Measurements from ENCODE around the gene GRIP2.

The GRIP2 gene

DNA sequence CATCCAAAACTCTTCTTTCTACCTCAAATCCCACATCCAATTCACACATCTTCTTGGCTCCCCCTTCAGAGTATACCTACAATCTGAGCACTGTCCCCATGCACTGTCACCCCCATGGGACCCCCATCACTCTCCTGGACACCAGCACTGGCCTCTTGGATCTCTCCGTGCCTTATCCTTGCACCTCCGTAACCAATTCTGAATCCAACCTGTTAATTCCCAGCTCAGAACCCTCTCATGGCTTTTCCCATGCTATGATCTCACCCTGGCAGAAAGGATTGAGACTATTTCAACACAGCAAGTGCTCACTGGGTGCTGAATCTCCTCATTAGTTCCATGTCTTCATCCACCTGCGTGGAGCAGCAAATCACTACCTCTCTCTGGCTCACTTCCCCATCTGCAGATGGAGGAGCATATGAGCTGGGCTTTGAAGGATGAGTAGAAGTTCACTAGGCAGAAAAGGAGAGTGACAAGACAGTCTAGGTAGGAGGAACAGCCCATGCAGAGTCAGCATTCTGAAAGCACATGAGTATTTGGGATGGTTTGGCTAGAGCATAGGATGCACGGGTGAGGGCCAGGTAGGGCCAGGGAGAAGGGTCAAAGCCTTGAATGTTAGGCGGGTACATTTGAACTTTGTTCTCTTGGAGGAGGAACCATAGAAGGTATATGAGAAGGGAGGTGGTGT lies 89.1 kb downstream of the GRIP2 start:
- H3K4me2 ChIP-seq (ENCODE audit: low read depth, low read length): no peak overlapping the region
- H2AFZ ChIP-seq (ENCODE audit: low read length): no peak overlapping the region
- H3K27ac ChIP-seq (ENCODE audit: low read length): no peak overlapping the region
- H3K9me3 ChIP-seq (replicated peaks; ENCODE audit: insufficient read depth, low read length): no peaks in the 10 kb centered on the region
- H3K27me3 ChIP-seq (replicated peaks; ENCODE audit: insufficient read depth, low read length): no peaks in the 10 kb centered on the region
- DNase-seq: no peak
- no peak overlapping the region for H3K4me3 ChIP-seq (ENCODE audit: low read length)
- H3K9me2 ChIP-seq (replicated peaks; ENCODE audit: insufficient read depth, low read length): no peaks in the 10 kb centered on the region
- H3K4me1 ChIP-seq (ENCODE audit: low read length): no peaks in the 10 kb centered on the region
- no peak overlapping the region for H3K9ac ChIP-seq (ENCODE audit: low read length)
- no peaks in the 10 kb centered on the region for H3F3A ChIP-seq (ENCODE audit: insufficient read depth, low read length)
- TF ChIP-seq EZH2 (optimal IDR thresholded peaks at IDR 0.05; ENCODE audit: low read depth, low read length) (no peak), EZH2phosphoT487 (IDR thresholded peaks at IDR 0.05; ENCODE audit: low read length) (no peak)
- TF ChIP-seq, protein P1, sequence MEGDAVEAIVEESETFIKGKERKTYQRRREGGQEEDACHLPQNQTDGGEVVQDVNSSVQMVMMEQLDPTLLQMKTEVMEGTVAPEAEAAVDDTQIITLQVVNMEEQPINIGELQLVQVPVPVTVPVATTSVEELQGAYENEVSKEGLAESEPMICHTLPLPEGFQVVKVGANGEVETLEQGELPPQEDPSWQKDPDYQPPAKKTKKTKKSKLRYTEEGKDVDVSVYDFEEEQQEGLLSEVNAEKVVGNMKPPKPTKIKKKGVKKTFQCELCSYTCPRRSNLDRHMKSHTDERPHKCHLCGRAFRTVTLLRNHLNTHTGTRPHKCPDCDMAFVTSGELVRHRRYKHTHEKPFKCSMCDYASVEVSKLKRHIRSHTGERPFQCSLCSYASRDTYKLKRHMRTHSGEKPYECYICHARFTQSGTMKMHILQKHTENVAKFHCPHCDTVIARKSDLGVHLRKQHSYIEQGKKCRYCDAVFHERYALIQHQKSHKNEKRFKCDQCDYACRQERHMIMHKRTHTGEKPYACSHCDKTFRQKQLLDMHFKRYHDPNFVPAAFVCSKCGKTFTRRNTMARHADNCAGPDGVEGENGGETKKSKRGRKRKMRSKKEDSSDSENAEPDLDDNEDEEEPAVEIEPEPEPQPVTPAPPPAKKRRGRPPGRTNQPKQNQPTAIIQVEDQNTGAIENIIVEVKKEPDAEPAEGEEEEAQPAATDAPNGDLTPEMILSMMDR (IDR thresholded peaks at IDR 0.05; ENCODE audit: low read length): no peak
- no peaks in the 10 kb centered on the region for H3K36me3 ChIP-seq (replicated peaks; ENCODE audit: insufficient read depth, low read length)
- H3K79me2 ChIP-seq (ENCODE audit: low read length): no peaks in the 10 kb centered on the region
- H4K20me1 ChIP-seq (ENCODE audit: insufficient read depth, low read length): no peaks in the 10 kb centered on the region

DNA sequence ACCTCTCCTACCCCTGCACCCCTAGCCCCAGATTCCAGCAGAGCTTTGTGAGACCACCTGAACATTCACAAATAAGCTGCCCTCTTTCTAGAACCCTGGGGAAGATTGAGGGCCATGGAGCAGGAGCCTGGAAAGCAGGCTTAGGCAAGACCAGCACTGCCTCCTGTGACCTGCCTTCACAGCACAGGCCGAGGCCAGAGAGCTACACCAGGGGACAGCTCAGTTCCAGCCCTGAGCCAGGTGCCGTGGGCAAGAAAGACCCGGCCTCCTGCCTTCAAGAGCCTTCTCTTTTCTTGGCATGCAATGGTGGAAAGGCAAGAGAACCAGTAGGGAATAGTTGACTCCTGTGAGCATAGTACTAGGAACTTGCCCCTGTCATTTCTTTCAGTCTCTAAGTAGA lies 89.6 kb downstream of the GRIP2 start:
- no peaks in the 10 kb centered on the region for H3K79me2 ChIP-seq (ENCODE audit: low read length)
- no peak overlapping the region for H2AFZ ChIP-seq (ENCODE audit: low read length)
- no peak overlapping the region for H3K9ac ChIP-seq (ENCODE audit: low read length)
- H3K36me3 ChIP-seq (replicated peaks; ENCODE audit: insufficient read depth, low read length): no peaks in the 10 kb centered on the region
- TF ChIP-seq EZH2 (optimal IDR thresholded peaks at IDR 0.05; ENCODE audit: low read depth, low read length) (no peak), EZH2phosphoT487 (IDR thresholded peaks at IDR 0.05; ENCODE audit: low read length) (no peak)
- TF ChIP-seq, protein P1 (IDR thresholded peaks at IDR 0.05; ENCODE audit: low read length): no peak
- no peaks in the 10 kb centered on the region for H3K9me3 ChIP-seq (replicated peaks; ENCODE audit: insufficient read depth, low read length)
- H3K4me1 ChIP-seq (ENCODE audit: low read length): no peaks in the 10 kb centered on the region
- H3K27ac ChIP-seq (ENCODE audit: low read length): no peak overlapping the region
- H3K9me2 ChIP-seq (replicated peaks; ENCODE audit: insufficient read depth, low read length): no peaks in the 10 kb centered on the region
- H3K27me3 ChIP-seq (replicated peaks; ENCODE audit: insufficient read depth, low read length): no peaks in the 10 kb centered on the region
- no peaks in the 10 kb centered on the region for H4K20me1 ChIP-seq (ENCODE audit: insufficient read depth, low read length)
- no peak overlapping the region for H3K4me2 ChIP-seq (ENCODE audit: low read depth, low read length)
- DNase-seq: no peak
- no peak overlapping the region for H3K4me3 ChIP-seq (ENCODE audit: low read length)
- no peaks in the 10 kb centered on the region for H3F3A ChIP-seq (ENCODE audit: insufficient read depth, low read length)

DNA sequence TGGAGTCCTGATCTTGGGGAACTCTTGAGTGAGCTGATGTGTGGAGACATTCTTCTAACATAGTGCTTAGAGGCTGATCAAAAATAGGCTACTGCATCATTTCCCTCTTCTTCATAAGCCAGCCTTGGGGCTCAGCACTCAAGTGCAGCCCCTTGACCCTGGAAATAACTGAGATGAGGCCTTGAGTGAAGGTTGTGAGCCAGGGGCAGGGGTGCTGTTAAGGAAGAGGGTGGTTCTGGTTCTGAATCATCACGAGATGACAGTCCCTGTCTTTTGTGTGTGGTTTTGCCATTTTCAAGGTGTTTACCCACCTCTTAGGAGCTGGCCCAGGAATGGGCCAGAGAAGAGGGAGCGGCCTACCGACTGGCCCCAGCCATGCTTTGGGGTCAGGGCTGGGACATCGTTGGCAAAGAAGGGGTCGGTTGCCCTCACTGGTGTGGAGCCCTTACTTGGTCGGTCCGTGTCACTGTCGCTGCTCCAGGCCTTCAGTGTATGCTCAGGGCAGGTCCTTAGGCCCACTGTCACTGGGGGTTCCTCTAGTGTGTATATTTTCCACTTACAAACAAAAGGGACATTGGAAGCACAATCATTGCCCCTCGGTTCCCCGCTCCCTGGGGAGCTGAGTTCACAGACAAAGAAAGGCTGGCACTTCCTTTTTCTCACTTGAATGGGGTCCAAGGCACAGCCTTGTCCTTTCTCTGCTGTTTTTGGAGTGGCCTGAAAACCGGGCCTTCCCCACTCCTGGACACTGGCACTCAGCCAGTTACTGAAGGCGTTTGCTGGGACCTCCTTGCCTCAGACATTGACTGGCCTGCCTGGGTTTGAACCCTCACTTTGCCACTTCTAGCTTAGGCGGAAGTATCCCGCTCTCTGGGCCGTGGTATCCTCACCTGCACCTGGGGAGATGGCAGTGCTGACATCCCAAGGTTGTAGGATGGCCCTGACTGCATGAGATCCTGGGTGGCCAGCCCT lies 91.1 kb downstream of the GRIP2 start:
- DNase-seq: no peak
- Histone ChIP-seq H3K4me2 (ENCODE audit: low read depth, low read length) (no peak overlapping the region), H4K20me1 (ENCODE audit: insufficient read depth, low read length) (no peaks in the 10 kb centered on the region), H3F3A (ENCODE audit: insufficient read depth, low read length) (no peaks in the 10 kb centered on the region), H3K27ac (ENCODE audit: low read length) (no peak overlapping the region), H3K36me3 (replicated peaks; ENCODE audit: insufficient read depth, low read length) (no peaks in the 10 kb centered on the region), H3K4me1 (ENCODE audit: low read length) (no peaks in the 10 kb centered on the region), H3K9ac (ENCODE audit: low read length) (no peak overlapping the region), H3K27me3 (replicated peaks; ENCODE audit: insufficient read depth, low read length) (no peaks in the 10 kb centered on the region), H3K9me2 (replicated peaks; ENCODE audit: insufficient read depth, low read length) (no peaks in the 10 kb centered on the region), H2AFZ (ENCODE audit: low read length) (no peak overlapping the region), H3K79me2 (ENCODE audit: low read length) (no peaks in the 10 kb centered on the region), H3K4me3 (ENCODE audit: low read length) (no peak overlapping the region), H3K9me3 (replicated peaks; ENCODE audit: insufficient read depth, low read length) (no peaks in the 10 kb centered on the region)
- TF ChIP-seq EZH2 (optimal IDR thresholded peaks at IDR 0.05; ENCODE audit: low read depth, low read length) (no peak), EZH2phosphoT487 (IDR thresholded peaks at IDR 0.05; ENCODE audit: low read length) (no peak)
- TF ChIP-seq, protein P1 (IDR thresholded peaks at IDR 0.05; ENCODE audit: low read length): no peak
